Colonic mucosa (tissue), 4 donors: ENCODE data around the gene PPARA. TPM values are rescaled to one million over a fixed set of nuclear protein-coding genes. Genes with fewer than 3 reads are reported as not detected.
A peak's percentile ranks its signal among the peaks of the same experiment; 100 is the strongest.

Experiments used
- DNase-seq: peaks from one replicate; pipeline ENCODE4 v3.0.0-alpha.2; 2020
- H3K27ac ChIP-seq: fragments of 200-600 bp; one replicate; pipeline ENCODE4 v1.8.0; 2021
- H3K27me3 ChIP-seq: fragments of 200-600 bp; one replicate; pipeline ENCODE4 v1.8.0; 2021
- H3K36me3 ChIP-seq: fragments of 200-600 bp; one replicate; pipeline ENCODE4 v1.8.0; 2021
- H3K4me1 ChIP-seq: fragments of 200-600 bp; one replicate; pipeline ENCODE4 v1.8.0; 2021; ENCODE audit warnings: mild to moderate bottlenecking
- H3K4me3 ChIP-seq: fragments of 200-600 bp; one replicate; pipeline ENCODE4 v1.8.0; 2021
- H3K9ac ChIP-seq, 2 donors: one replicate each; pipeline ENCODE4 v1.7.0; 2013; ENCODE audit warnings: control low read depth in 2 of 2, low read depth in 2 of 2, low read length in 2 of 2
- H3K9me3 ChIP-seq: fragments of 200-600 bp; one replicate; pipeline ENCODE4 v1.8.0; 2021
- CTCF ChIP-seq: fragments of 200-600 bp; IDR thresholded peaks from one replicate; pipeline ENCODE4 v1.8.0; 2022; ENCODE audit warnings: antibody characterized with exemption, mild to moderate bottlenecking
- intact Hi-C: fragments of 100-400 bp; cut with DNase I; formaldehyde crosslinking; loops from one replicate; pipeline ENCODE4 v1.14.1; 2022
- total RNA-seq, 2 donors: library from RNA; stranded (reverse); fragmentation: NEBNext Ultra II Directional in 1 of 2; extraction: Animal tissue kit (Norgen Biotek cat#: 25700) in 1 of 2; gene quantifications; one replicate each; pipeline ENCODE4 v1.2.1, GENCODE V29; 2021
- donor health status: healthy.
- donor health status: DM: no; HTN: no; CAD: no.
- donor health status: DM: no; HTN: no; CAD: no.

The PPARA gene
- total RNA-seq, 2 donors from 2014 or later = 59.8 to 74.8 TPM

GRCh38 chr22:46111645-46112306 is 38.5 kb upstream of the PPARA start:
- intact Hi-C loops = no loop called here
- Histone ChIP-seq H3K4me1 (no peaks in the 10 kb centered on the region), H3K4me3 (no peak overlapping the region), H3K27ac (no peak overlapping the region), H3K9me3 (no peaks in the 10 kb centered on the region), H3K9ac (no peak overlapping the region), H3K36me3 (no peaks in the 10 kb centered on the region), H3K27me3 (no peaks in the 10 kb centered on the region)
- no peak for DNase-seq
- no peak for TF ChIP-seq CTCF

DNA sequence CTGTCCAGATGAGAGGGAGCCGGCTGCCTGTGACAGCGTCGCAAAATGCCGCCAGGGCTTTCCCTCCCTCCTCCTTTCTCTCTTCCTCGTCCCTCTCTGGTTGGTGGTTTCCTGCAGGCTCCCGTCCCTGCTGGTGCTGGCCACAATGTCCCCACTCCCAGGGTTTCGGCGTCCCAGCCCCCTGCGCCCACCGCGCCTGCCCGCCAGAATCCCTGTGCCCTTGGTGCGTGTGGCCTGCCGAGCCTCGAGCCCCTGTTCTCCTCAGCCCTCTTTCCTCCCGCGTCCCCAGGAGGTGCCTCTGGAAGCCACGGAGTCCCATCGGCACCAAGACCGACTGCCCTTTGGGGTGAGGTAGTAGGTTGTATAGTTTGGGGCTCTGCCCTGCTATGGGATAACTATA is 37.9 kb upstream of the PPARA start:
- no peak overlapping the region for H3K4me3 ChIP-seq
- no peaks in the 10 kb centered on the region for H3K4me1 ChIP-seq
- no peak for TF ChIP-seq CTCF
- H3K27me3 ChIP-seq = no peaks in the 10 kb centered on the region
- intact Hi-C loops = no loop called here
- H3K9me3 ChIP-seq = no peaks in the 10 kb centered on the region
- DNase-seq = no peak
- no peaks in the 10 kb centered on the region for H3K36me3 ChIP-seq
- no peak overlapping the region for H3K27ac ChIP-seq
- H3K9ac ChIP-seq = no peak overlapping the region

- Histone ChIP-seq H3K27ac (peak overlapping the region; percentile 17), H3K36me3 (no peaks in the 10 kb centered on the region), H3K9me3 (no peaks in the 10 kb centered on the region), H3K4me3 (no peak overlapping the region), H3K4me1 (no peaks in the 10 kb centered on the region), H3K9ac (no peak overlapping the region), H3K27me3 (no peaks in the 10 kb centered on the region)
- no peak for TF ChIP-seq CTCF
- intact Hi-C loops = no loop called here
- DNase-seq = no peak
Observed at GRCh38 chr22:46113110-46113909, 37.0 kb upstream of the PPARA start.

- Histone ChIP-seq H3K4me1 (no peaks in the 10 kb centered on the region), H3K4me3 (no peak overlapping the region), H3K27ac (peak overlapping the region; percentile 17), H3K36me3 (no peaks in the 10 kb centered on the region), H3K9ac (peak overlapping the region in 1 of 2 donors; percentile 34), H3K27me3 (no peaks in the 10 kb centered on the region), H3K9me3 (no peaks in the 10 kb centered on the region)
- intact Hi-C loops = no loop called here
- TF ChIP-seq CTCF = no peak
- DNase-seq = no peak
Observed at GRCh38 chr22:46113910-46114517, 36.3 kb upstream of the PPARA start.

DNA sequence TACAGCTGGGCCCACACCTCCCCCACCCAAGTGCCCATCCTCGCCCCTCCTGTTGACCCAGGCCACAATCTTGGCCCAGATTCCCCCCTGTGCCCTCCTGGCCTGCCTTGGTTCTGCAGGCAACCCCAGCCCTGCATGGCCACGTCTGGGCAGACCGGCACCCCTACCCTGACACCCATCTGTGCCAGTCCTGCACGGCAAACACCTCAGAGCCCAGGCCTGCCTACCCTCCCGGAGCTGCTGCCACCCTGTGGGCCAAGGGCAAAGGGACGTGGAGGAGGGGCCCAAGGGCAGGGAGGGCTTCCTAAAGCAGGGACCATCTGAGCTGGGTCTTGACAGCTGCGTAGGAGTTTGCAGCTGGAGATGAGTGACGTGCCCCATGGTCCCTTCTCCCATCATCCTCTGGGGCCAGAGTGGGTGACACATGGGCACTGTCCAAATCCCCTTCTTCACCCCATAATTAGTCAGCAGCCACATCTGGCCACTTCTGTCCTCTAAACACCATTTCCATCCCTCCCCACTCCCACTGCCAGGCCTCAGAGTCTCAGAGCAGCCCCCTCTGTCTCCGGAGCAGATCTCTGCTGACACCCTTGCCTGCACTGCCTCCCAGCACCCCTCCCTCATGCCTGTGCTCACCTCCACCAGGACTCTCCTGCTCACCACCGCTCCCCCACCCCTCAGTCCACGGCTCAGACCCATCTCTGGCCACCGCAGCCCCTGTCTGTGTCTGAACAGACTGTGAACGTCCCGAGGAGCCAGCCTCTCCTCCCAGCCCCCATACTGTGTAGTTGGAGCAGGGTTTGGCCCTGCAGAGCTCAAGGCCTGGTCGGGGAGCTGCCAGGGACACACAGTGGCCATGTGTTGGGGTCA is 35.6 kb upstream of the PPARA start:
- intact Hi-C loops = no loop called here
- DNase-seq = no peak
- H3K9me3 ChIP-seq = no peaks in the 10 kb centered on the region
- no peaks in the 10 kb centered on the region for H3K27me3 ChIP-seq
- H3K27ac ChIP-seq = peak overlapping the region; percentile 17
- TF ChIP-seq CTCF = no peak
- peak overlapping the region in 1 of 2 donors; percentile 34 for H3K9ac ChIP-seq
- H3K4me3 ChIP-seq = no peak overlapping the region
- H3K4me1 ChIP-seq = no peaks in the 10 kb centered on the region
- H3K36me3 ChIP-seq = no peaks in the 10 kb centered on the region
